ENCODE data around the gene PCNT. TPM values are rescaled to one million over a fixed set of nuclear protein-coding genes. Genes with fewer than 3 reads are reported as not detected.

The PCNT gene
- total and polyA plus RNA-seq, 9 of the 15 experiments (the other 6 are each of a cell fraction or from before 2014, with no cell fraction given), result 9.1 to 53.5 (median 31.3) TPM

- TF ChIP-seq ZBTB33 (CRISPR knock-in tag; IDR thresholded peaks at IDR 0.05) (peak; percentile 67; the same call in 1 of the 2 replicates), MYC (IDR thresholded peaks at IDR 0.05; ENCODE audit: low read depth, low read length) (peak; percentile 23; the same call in 1 of the 2 replicates), MYC (CRISPR knock-in tag; IDR thresholded peaks at IDR 0.05; ENCODE audit: borderline replicate concordance, low read depth) (0 out of 2 replicates have a peak, but pooled peaks have one; percentile 54), CTCFL (IDR thresholded peaks at IDR 0.05; ENCODE audit: borderline replicate concordance, insufficient read depth, low read depth, low read length, poor library complexity, severe bottlenecking) (no peak), FOXP1 (CRISPR knock-in tag; IDR thresholded peaks at IDR 0.05) (0 out of 2 replicates have a peak, but pooled peaks have one; percentile 39), EGR1 (conservative IDR thresholded peaks at IDR 0.05) (peak; percentile 74; the same call in 1 of the 2 replicates), NFIX (CRISPR knock-in tag; IDR thresholded peaks at IDR 0.05; ENCODE audit: low read depth) (no peak), USF1 (CRISPR knock-in tag; IDR thresholded peaks at IDR 0.05) (peak; percentile 88), MNT (conservative IDR thresholded peaks at IDR 0.05) (peak; percentile 80 to 83), CREM (IDR thresholded peaks at IDR 0.05; ENCODE audit: low read depth) (0 out of 2 replicates have a peak, but pooled peaks have one; percentile 19), ZNF407 (IDR thresholded peaks at IDR 0.05; ENCODE audit: low read depth) (peak; percentile 67)
These were observed 27.8 kb upstream of the PCNT start (continued) for GRCh38 chr21:46295996-46296752.
